Measurements from ENCODE around the gene SPACDR.

Gene SPACDR

DNA sequence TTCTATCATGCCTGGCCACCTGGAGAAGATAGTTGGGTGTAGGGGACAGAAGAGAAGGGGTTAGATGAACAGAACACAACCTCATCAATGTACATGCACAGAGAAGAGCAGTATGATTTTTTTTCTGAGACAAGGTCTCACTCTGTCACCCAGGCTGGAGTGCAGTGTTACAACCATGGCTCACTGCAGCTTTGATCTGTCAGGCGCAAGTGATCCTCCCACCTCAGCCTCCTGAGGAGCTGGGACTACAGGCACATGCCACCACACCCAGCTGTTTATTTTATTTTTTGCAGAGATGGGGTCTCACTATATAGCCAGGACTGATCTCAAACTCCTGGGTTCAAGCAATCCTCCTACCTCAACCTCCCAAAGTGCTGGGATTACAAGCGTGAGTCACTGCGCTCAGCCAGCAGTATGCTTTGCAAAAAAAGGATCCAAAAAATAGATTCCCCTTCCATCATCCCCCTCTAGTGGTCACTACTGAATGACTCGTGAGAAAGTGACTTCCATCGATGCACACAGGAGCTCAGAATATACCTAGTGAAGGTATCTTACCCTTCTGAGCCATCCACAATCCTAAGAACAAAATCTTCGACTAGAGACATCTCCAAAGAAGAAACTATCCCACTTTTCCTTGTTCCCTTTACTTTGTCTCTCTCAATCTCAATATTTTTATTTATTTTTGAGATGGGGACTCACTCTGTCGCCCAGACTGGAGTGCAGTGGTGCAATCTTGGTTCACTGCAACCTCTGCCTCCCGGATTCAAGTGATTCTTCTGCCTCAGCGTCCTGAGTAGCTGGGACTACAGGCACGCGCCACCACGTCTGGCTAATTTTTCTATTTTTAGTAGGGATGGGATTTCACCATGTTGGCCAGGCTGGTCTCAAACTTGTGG is 56.5 kb downstream of the SPACDR start:
- DNase-seq: peak; percentile 71

DNA sequence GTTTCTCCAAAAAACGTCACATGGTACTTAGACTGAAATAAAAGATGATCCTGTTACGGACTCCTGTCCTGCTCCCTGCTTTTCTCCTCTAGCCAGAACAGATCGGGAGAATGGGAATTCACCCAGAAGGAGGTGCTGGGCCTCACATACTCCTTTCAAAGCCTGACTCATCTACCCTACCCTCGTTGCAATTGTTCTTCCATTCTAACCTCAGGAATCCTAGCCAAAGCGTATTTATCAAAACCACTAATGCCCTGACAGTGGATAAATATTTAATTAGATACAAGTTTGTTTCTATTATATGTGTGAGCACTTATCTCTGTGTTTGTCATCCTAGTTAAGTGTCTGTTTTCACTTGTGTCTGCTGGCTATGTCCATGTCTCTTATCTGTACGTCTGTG is 57.3 kb downstream of the SPACDR start:
- no peak for DNase-seq

Measured in NCI-H69 (cell line).